GM12891 (cell line): ENCODE results near the gene STPG2.

Source experiments
- POLR2A ChIP-seq: IDR thresholded peaks from 2 replicates; pipeline ENCODE4 v1.6.1; 2011; ENCODE audit warnings: low read depth, low read length, control low read depth
- POLR2AphosphoS5 ChIP-seq: IDR thresholded peaks from 2 replicates; pipeline ENCODE4 v1.6.1; 2011; ENCODE audit warnings: low read depth, low read length, control low read depth
- POU2F2 ChIP-seq: IDR thresholded peaks from 2 replicates; pipeline ENCODE4 v1.6.1; 2011; ENCODE audit warnings: low read depth, mild to moderate bottlenecking, control low read depth, low read length, moderate library complexity

DNA sequence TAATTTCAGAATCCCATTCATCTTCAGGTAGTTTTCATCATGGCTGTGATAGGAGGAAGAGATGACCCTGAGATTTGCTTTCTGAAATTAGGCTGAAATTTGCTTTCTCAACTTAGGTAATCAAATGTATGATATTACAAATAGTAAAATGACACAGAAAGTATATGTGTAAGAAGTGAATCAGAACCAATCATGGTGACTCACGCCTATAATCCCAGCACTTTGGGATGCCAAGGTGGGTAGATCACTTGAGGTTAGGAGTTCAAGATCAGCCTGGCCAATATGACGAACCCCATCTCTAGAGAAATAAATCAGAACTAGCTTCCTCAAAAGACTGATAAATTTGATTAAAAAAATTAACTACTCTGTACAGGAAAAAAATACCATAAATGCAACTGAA, 555.4 kb downstream of the STPG2 start:
- TF ChIP-seq POLR2AphosphoS5 (no peak), POLR2A (no peak), POU2F2 (no peak)
